ENCODE results near the gene MLIP.

The MLIP gene

DNA sequence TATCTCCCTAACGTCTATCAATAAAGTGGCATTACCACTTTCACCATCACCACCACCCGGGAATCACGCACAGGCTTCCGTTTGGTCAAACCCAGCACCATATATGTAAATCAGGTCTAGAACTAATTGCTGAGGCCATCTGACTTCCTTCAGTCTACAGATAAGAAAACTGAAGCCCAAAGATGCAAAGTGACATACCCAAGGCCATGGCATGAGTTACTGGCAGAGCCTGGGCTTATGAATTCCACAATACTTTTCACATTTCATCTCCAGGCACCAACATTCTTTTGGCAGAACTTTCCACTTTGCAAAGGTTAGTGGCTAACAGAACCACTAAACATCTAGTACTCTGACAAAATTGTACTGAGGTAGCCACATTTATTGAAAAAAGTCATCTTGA is 132.5 kb downstream of the MLIP start:
- no peak overlapping the region for H3K4me3 ChIP-seq (replicated peaks; ENCODE audit: insufficient read depth, low read length)
- no peaks in the 10 kb centered on the region for H3K27me3 ChIP-seq (ENCODE audit: insufficient read depth, poor library complexity, severe bottlenecking)
- no peak for DNase-seq (ENCODE audit: low read depth in 1 of 2, low spot score in 1 of 2)
- no peak overlapping the region for H3K27ac ChIP-seq (replicated peaks)
- TF ChIP-seq SPI1 (IDR thresholded peaks at IDR 0.05; ENCODE audit: borderline replicate concordance, low read depth) (no peak), POLR2AphosphoS5 (IDR thresholded peaks at IDR 0.05; ENCODE audit: low read depth) (no peak), GABPA (IDR thresholded peaks at IDR 0.05; ENCODE audit: low read depth) (no peak)
- TF ChIP-seq, protein P1, sequence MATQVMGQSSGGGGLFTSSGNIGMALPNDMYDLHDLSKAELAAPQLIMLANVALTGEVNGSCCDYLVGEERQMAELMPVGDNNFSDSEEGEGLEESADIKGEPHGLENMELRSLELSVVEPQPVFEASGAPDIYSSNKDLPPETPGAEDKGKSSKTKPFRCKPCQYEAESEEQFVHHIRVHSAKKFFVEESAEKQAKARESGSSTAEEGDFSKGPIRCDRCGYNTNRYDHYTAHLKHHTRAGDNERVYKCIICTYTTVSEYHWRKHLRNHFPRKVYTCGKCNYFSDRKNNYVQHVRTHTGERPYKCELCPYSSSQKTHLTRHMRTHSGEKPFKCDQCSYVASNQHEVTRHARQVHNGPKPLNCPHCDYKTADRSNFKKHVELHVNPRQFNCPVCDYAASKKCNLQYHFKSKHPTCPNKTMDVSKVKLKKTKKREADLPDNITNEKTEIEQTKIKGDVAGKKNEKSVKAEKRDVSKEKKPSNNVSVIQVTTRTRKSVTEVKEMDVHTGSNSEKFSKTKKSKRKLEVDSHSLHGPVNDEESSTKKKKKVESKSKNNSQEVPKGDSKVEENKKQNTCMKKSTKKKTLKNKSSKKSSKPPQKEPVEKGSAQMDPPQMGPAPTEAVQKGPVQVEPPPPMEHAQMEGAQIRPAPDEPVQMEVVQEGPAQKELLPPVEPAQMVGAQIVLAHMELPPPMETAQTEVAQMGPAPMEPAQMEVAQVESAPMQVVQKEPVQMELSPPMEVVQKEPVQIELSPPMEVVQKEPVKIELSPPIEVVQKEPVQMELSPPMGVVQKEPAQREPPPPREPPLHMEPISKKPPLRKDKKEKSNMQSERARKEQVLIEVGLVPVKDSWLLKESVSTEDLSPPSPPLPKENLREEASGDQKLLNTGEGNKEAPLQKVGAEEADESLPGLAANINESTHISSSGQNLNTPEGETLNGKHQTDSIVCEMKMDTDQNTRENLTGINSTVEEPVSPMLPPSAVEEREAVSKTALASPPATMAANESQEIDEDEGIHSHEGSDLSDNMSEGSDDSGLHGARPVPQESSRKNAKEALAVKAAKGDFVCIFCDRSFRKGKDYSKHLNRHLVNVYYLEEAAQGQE (IDR thresholded peaks at IDR 0.05; ENCODE audit: insufficient replicate concordance, low read depth) = no peak
- TF ChIP-seq, protein P2, sequence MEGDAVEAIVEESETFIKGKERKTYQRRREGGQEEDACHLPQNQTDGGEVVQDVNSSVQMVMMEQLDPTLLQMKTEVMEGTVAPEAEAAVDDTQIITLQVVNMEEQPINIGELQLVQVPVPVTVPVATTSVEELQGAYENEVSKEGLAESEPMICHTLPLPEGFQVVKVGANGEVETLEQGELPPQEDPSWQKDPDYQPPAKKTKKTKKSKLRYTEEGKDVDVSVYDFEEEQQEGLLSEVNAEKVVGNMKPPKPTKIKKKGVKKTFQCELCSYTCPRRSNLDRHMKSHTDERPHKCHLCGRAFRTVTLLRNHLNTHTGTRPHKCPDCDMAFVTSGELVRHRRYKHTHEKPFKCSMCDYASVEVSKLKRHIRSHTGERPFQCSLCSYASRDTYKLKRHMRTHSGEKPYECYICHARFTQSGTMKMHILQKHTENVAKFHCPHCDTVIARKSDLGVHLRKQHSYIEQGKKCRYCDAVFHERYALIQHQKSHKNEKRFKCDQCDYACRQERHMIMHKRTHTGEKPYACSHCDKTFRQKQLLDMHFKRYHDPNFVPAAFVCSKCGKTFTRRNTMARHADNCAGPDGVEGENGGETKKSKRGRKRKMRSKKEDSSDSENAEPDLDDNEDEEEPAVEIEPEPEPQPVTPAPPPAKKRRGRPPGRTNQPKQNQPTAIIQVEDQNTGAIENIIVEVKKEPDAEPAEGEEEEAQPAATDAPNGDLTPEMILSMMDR (IDR thresholded peaks at IDR 0.05; ENCODE audit: insufficient read depth, low read length) = no peak

DNA sequence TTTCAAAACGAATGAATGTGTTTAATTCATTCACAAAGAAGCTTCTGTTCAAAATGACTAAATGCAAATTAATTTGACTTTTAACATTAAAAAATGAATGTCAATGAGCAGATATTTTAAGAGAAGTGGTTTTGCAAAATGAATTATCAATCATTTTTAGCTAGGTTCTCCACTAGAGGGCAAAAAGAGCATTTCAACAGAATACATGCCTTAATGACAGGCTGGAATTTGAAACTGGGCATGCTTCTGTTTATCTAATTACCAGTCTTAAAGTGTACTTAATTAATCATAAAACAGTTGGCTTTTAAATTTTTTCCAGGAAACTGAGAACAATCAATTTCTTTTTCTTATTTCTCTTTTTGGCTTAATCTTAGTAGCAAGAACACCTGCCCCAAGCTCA is 133.2 kb downstream of the MLIP start:
- no peaks in the 10 kb centered on the region for H3K27me3 ChIP-seq (ENCODE audit: insufficient read depth, poor library complexity, severe bottlenecking)
- TF ChIP-seq SPI1 (IDR thresholded peaks at IDR 0.05; ENCODE audit: borderline replicate concordance, low read depth) = no peak
- TF ChIP-seq, protein P2 (IDR thresholded peaks at IDR 0.05; ENCODE audit: insufficient read depth, low read length) = no peak
- TF ChIP-seq, protein P1 (IDR thresholded peaks at IDR 0.05; ENCODE audit: insufficient replicate concordance, low read depth) = no peak
- DNase-seq (ENCODE audit: low read depth in 1 of 2, low spot score in 1 of 2) = no peak
- no peak overlapping the region for H3K27ac ChIP-seq (replicated peaks)
- H3K4me3 ChIP-seq (replicated peaks; ENCODE audit: insufficient read depth, low read length) = no peak overlapping the region

DNA sequence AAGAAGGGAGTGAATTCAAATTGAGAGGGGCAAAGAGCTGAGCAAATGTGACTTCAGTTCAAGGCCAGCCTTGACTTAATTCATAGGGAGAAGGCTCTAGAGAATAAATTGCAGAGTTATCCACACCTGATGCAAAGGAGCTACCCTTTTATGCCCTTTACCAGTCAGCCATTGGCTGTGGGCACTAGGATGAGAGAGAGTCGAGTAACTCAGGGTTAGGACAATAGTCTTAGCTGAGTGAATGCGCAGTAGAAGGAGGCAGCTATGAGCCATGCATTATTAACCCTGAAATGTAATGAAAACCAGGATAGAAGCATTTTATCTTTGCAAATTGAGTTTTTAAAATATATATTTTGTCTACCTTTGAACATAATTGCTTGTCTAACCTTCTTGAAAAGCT is 134.0 kb downstream of the MLIP start:
- TF ChIP-seq, protein P1 (IDR thresholded peaks at IDR 0.05; ENCODE audit: insufficient replicate concordance, low read depth) = no peak
- TF ChIP-seq, protein P2 (IDR thresholded peaks at IDR 0.05; ENCODE audit: insufficient read depth, low read length) = no peak
- TF ChIP-seq GABPA (IDR thresholded peaks at IDR 0.05; ENCODE audit: low read depth) = no peak
- TF ChIP-seq SPI1 (IDR thresholded peaks at IDR 0.05; ENCODE audit: borderline replicate concordance, low read depth) = no peak
- TF ChIP-seq POLR2AphosphoS5 (IDR thresholded peaks at IDR 0.05; ENCODE audit: low read depth) = no peak
- no peaks in the 10 kb centered on the region for H3K27me3 ChIP-seq (ENCODE audit: insufficient read depth, poor library complexity, severe bottlenecking)
- no peak for DNase-seq (ENCODE audit: low read depth in 1 of 2, low spot score in 1 of 2)
- H3K4me3 ChIP-seq (replicated peaks; ENCODE audit: insufficient read depth, low read length) = no peak overlapping the region
- H3K27ac ChIP-seq (replicated peaks) = no peak overlapping the region
